ACHN (cell line): ENCODE results near the gene ORMDL1.
"Not testable (repeated sequence)": the region's sequence is repeated elsewhere in the genome, so short reads cannot be mapped to it uniquely, and the experiment has no call there.

Source experiments
- DNase-seq: peaks from one replicate; pipeline ENCODE4 v3.0.0-alpha.2; 2015
- in situ Hi-C: cut with HindIII; loops from 2 replicates; pipeline ENCODE4 v1.10.0; 2017; ENCODE audit warnings: low sequenced_read_pairs, low pct_ligation_motif_present, low pct_unique_long_range_greater_than_20kb

Gene ORMDL1

GRCh38 chr2:189791338-189792042 lies 7.4 kb upstream of the ORMDL1 start:
- in situ Hi-C loops: loop anchor here (25.0 kb wide), 1 partner anchor 271 kb away; the partner anchor contains the start of gene MSTN

GRCh38 chr2:189783451-189783926 lies 650 bp downstream of the ORMDL1 start:
- in situ Hi-C loops: loop anchor here (25.0 kb wide), 1 partner anchor 279 kb away; the partner anchor contains the start of gene MSTN
- peak; percentile 53 for DNase-seq

More at GRCh38 chr2:189791338-189792042, 7.4 kb upstream of the ORMDL1 start:
- no peak for DNase-seq

- in situ Hi-C loops: loop anchor here (25.0 kb wide), 1 partner anchor 280 kb away; the partner anchor contains the start of gene MSTN
- no peak for DNase-seq
These were observed 1.9 kb downstream of the ORMDL1 start for GRCh38 chr2:189782221-189782671.

- DNase-seq: no peak
- in situ Hi-C loops: no loop called here
These were observed 11.9 kb downstream of the ORMDL1 start for GRCh38 chr2:189772212-189772611.

GRCh38 chr2:189770590-189771322 lies 13.4 kb downstream of the ORMDL1 start:
- in situ Hi-C loops: no loop called here
- no peak for DNase-seq

- in situ Hi-C loops: no loop called here
- peak; percentile 15 for DNase-seq
These were observed 20.1 kb downstream of the ORMDL1 start for GRCh38 chr2:189763908-189764661.

- peak; percentile 94 for DNase-seq
- in situ Hi-C loops: no loop called here
These were observed 21.4 kb downstream of the ORMDL1 start, which contains the start of gene OSGEPL1 for GRCh38 chr2:189762551-189763298. Gene OSGEPL1, minus strand, starts transcription at chr2:189762792. Its CDS starts 1,152 bp downstream, at chr2:189761640.

- in situ Hi-C loops: no loop called here
- DNase-seq: no peak
These were observed 21.9 kb downstream of the ORMDL1 start for GRCh38 chr2:189762229-189762550.

GRCh38 chr2:189760154-189760553 lies 24.0 kb downstream of the ORMDL1 start:
- in situ Hi-C loops, DNase-seq: not testable (repeated sequence)

GRCh38 chr2:189756311-189756952 lies 27.7 kb downstream of the ORMDL1 start:
- in situ Hi-C loops: no loop called here
- no peak for DNase-seq

- in situ Hi-C loops: no loop called here
- DNase-seq: peak; percentile 69
These were observed 33.0 kb downstream of the ORMDL1 start for GRCh38 chr2:189751080-189751658.

- in situ Hi-C loops: no loop called here
These were observed 54.7 kb downstream of the ORMDL1 start for GRCh38 chr2:189729430-189729829.

GRCh38 chr2:189726849-189727248 lies 57.3 kb downstream of the ORMDL1 start:
- no peak for DNase-seq
- in situ Hi-C loops: no loop called here

More at GRCh38 chr2:189729430-189729829, 54.7 kb downstream of the ORMDL1 start:
- no peak for DNase-seq

GRCh38 chr2:189726271-189726670 lies 57.9 kb downstream of the ORMDL1 start:
- peak; percentile 34 for DNase-seq
- in situ Hi-C loops: no loop called here

GRCh38 chr2:189723192-189723591 lies 60.9 kb downstream of the ORMDL1 start:
- DNase-seq: no peak
- in situ Hi-C loops: no loop called here
